SHP77 treated with DMSO at 0.1 percent for 48 hours (cell line): ENCODE results near the gene VAMP4.
A peak's percentile ranks its signal among the peaks of the same experiment; 100 is the strongest.

Experiments
- DNase-seq: peaks from one replicate; lab custom pipeline; 2025; lab: John Stamatoyannopoulos, UW

VAMP4 gene

DNA sequence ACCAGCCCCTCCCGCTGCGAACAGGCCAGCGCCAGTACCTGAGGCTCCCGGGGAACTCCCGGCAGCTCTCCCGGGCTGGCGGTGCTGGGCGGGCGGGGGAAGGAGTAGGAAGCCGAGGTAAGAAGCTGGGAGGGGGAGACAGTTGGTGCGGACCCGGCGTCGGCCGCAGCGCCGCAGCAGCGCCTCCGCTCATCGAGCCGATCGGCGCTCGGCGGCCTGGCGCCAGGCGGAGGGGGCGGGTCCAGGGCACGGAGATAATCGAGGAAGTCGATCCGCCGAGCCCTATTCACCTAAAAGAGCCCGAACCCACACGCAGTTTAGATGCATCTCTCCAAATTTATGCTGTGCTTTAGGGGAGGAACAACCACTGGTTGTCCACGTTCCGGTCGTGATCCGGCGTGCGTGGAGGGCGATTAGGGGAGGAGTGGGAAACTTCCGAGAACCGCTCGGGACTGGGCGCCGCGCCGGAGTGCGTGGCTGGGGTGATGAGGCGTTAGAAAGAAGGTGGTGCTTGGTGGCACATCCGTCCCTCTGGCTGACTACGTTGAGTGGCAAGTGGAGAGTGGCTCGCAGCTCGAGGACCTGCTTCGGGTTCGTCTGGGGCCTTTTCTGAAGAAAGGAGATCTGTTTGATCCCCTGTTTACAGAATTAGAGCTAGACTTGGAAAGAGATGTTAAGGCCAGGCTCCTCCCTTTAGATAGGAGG is at the start of gene VAMP4:
TSS of gene VAMP4 (minus strand) at position 194 of the 705 bp plus-strand sequence. CDS start 3,651 bp downstream, outside the sequence.
- DNase-seq, result peak; percentile 67

GRCh38 chr1:171790318-171790717 is 48.5 kb upstream of the VAMP4 start:
- DNase-seq, result no peak

- DNase-seq, result no peak
Observed at GRCh38 chr1:171788696-171789095, 46.8 kb upstream of the VAMP4 start.

DNA sequence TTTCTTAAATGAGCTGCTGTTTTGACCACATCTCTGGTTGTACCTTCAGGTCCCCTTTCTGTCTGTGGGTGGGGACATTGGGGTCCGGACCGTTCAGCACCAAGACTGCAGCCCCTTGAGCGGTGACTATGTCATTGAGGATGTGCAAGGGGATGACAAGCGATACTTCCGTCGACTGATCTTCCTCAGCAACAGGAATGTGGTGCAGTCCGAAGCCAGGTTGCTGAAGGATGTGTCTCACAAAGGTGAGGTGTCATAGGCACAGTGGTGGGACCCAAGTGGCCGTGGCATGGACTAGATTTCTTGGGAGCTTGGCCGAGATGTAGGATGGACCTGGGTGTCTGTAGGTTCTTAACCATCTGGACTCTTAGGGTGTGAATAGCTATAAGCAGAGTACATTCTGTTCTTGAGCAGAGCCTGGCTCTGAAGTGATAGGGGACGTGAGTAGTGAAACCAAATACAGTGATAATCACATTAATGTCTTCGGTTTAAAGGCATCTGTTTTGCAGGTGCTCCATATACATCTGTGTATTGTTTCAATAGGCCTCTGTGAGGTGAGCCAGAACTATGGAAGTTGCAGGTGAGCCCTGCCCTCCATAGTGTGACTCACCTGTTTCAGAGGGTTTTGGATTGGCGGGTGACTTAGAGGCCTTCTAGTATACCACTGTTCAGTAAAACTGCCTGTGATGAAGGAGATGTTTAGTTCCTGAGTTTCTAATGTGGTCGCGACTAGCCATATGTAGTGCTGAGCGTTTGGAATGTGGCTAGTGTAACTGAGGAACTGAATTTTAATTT is 46.0 kb upstream of the VAMP4 start:
- no peak for DNase-seq

DNA sequence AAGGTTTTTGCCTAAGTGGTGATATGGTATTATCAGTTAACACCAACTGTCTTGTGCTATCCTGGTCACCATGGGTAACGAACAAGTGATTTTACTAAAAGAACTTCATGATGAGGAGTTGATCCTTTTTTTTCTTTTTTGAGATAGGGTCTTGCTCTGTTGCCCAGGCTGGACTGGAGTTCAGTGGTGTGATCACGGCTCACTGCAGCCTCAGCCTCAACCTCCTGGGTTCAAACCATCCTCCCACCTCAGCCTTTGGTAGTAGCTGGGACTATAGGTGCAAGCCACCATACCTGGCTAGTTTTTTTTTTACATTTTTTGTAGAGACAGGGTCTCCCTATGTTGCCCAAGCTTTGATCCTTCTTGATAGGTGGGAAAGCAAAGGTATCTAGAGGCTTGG is 44.7 kb upstream of the VAMP4 start:
- no peak for DNase-seq

- DNase-seq, result no peak
Observed at GRCh38 chr1:171785766-171786165, 43.9 kb upstream of the VAMP4 start.

GRCh38 chr1:171784784-171785183 is 42.9 kb upstream of the VAMP4 start:
- no peak for DNase-seq

GRCh38 chr1:171783816-171784530 is 42.1 kb upstream of the VAMP4 start:
- no peak for DNase-seq

DNA sequence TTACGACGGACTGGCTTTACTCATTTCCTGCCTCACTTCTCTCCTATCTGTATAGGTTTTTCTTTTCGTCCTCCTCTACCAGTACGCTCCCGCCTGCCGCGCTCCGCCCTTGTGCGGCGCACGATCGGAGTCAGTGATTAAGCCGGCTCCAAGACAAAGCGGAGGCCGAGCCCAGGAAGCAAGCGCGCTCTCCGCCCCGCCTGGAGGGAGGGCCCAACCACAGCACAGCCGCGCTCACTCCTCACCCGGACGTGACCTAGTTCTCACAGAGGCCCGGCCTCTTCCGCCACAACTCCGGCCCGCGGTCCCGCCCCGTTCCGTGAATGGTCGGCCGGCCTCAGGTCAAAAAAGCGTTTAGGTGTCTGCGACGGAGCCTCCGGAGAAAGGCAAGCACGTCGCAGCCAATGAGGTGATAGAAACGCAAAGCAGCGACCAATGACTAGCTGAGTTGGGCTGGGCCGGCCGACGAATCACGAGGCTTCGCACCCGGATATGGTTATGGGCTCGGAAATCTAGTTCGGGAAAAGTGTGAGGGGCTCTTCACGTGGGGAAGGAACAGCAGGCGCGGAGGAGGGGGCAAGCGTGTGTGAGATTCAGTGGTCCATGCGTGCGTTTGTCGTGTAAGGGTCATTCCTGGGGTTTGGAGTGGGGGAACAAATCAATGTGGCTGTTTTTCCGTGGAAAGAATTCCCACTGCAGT is 39.5 kb upstream of the VAMP4 start, which contains the start of gene METTL13:
TSS of gene METTL13 (plus strand) at position 485 of the 700 bp plus-strand sequence. CDS start 308 bp downstream, outside the sequence.
- DNase-seq, result peak; percentile 98

- no peak for DNase-seq
Observed at GRCh38 chr1:171780583-171781175, 38.8 kb upstream of the VAMP4 start.

DNA sequence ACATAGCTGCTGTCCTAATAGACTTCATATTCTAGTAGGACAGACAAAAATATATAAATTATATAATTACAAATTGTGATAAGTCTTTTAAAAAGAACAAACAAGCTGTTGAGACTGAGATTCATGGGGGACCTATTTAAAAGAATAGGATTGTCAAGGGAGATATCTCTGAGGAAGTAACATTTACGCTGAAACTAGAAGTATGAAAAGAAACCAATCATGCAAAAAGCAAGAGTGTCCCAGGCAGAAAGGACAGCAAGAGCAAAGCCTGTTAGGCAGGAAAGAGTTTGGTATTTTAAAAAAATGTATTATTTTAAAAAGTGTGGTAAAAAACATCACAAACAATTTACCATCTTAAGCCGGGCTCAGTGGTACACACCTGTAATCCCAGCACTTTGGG is 30.4 kb upstream of the VAMP4 start:
- no peak for DNase-seq

DNA sequence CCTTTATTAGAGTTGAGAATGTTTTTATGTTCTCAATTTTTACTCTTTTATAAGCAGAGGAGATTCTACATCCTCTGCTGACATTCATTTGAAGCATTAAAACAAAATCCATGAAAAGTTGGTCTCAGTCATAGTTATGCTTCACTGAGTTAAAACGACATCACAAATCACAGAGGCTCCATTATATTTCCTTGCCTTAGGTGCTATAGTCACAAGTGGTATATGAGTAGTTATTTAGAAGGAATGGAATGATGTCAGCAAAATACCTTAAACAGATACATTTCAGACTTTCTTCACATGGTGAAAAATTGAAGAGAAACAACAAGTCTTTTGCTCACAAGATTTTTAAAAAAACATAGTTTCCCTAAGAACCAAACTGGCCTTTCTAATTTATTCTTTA is 27.9 kb upstream of the VAMP4 start:
- DNase-seq, result no peak

DNA sequence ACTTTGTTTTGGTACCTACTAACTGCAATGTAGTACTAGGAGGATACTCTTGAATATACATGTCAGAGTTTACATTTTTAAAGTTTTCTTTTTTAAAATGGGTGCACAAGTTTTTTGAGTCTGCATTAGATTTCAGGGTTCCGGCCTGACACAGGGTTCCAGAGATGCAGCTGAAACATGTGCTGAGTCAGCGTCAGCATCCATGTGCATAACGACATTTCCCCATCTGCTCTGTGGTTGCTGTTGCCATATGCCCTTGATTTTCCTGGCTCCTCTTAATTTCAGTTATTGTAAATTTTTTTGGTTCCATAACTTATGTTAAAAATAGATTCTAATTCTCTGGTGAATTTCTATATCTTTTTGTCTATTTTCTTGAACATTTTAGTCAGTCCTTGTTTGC is 27.3 kb upstream of the VAMP4 start:
- DNase-seq, result no peak

GRCh38 chr1:171763764-171764163 is 21.9 kb upstream of the VAMP4 start:
- no peak for DNase-seq

GRCh38 chr1:171762143-171762563 is 20.3 kb upstream of the VAMP4 start:
- no peak for DNase-seq

DNA sequence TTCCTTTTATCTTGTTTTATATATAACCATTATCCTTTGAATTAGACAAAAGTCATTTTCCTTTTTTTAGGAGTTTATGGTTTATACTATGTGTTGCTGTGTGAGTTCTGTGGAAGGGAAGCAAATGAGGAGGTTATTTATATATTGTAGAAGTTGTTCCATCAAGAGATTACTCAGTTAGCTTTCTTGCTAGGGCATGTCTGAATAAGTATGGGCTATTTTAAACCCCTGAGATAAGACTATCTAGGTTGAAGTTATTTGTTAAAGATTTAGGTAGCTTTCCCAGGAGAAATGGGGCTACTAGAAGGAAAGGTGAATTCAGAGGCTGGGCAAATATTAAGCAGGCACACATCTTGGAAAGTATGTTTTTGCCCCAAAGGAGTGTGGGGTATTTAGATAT is 16.1 kb upstream of the VAMP4 start:
- DNase-seq, result no peak

DNA sequence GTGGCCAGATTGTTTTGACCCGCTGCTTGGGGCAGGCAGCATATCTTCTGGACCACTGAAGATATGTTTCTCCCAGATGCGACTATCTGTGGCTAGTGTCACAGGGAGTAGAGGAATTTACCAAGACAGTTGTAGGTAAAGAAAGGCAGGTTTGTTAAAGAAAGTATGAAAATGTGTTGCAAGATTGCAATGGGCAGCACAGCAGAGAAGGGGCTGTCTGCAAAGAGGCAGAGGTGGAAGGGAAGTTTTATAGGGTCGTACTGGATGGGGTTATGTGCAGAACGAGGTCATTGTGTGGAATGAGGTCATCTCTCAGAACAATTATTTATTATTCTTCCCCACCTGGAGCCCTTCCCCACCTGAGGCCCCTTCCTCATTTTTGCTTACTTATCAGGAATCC is 15.0 kb upstream of the VAMP4 start:
- DNase-seq, result no peak

DNA sequence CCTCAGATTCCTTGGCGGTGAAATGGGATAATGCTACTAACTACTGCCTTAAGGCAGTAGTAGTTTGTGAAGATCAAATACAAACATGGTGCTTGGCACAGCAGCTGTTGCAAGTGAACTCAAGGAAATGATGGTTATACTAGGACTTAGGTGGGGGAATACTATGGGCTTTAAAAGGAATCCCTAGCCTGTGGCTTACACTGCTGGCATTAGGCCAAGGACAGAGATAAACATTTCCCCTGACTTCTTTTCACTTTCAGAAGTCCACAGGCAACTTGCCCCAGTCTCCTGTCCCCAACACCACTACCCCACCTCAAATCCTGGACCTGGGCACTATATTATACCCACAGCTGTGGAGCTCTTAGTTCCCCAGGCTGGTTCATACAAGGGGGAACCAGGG is 13.1 kb upstream of the VAMP4 start:
- no peak for DNase-seq

DNA sequence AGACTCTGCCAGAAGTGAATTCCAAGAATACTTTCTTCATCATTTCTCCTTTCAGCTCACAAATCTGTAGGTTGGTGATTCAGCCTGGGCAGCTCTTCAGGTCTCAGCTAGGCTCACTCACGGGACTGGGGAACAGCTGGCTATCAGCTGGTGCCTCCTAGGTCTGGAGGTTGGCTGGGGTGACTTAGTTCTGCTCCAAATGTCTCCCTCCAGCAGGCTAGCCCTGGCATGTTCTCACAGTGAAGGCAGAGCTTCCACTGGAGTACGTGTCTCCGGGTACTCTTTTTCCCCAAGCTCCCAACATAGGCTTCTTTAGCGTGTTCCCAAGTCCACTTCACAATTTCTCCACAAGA is 12.5 kb upstream of the VAMP4 start:
- DNase-seq, result no peak

DNA sequence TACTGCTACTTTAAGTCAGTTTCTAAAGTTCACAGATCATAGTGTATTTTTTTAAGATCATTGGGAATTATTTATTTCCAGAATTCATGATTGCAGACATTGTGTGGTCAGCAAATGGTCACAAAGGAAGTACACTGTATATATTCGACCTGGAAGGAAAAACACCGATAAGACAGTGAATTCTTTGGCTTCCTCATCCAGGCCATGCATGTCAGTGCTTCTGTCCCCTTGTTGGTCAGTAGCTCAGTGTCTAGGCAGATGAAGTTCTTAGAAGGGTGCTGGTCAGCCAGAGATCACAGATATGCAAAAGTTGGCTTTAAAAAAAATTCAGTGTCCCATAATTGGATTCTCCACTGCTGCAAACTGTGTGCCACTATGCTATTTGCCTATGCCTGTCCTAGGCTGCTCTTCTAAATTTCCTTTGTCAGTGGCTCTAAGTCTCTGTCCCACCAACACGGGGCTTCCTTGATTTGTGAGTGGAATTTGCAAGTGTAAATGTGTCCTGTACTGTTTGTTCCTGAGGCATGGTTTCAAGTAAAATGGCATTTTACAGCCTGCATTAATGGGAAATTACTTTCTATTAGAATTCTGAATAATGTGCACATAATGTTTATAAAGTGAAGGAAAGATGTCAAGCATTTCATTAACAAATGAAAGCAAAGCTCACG is 12.0 kb upstream of the VAMP4 start:
- DNase-seq, result no peak

DNA sequence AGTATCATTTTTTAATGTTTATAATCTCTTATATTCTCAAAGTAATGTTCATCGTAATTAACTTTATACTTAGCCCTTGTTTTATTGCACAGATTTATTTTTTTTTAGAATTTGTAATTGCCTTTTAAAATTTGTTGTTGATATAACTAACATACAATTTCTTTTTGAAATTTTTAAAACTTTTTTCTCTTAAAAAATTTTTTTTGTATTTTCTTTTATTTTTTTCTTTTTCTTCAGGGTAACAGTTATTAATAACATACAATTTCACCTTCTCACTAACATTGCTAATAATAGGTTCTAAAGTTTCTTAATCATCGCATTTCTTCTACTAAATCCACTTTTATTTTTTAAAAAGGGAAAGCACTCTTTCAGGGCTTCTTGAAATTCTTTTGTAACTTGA is 11.3 kb upstream of the VAMP4 start:
- DNase-seq, result no peak
